Muscle of leg (tissue), 9 donors: ENCODE measurements around the gene NCOA6. TPM values are rescaled to one million over a fixed set of nuclear protein-coding genes. Genes with fewer than 3 reads are reported as not detected.

ENCODE experiments used
- polyA plus RNA-seq, 8 donors: library from polyadenylated mRNA; unstranded; fragments of 120-200 nt; gene quantifications; one replicate each; pipeline versions ENCODE4 v1.2.1 to v1.2.3, GENCODE V29; 2013; ENCODE audit warnings: inconsistent platforms in 1 of 8, low replicate concordance in 1 of 8; ENCODE audit not compliant: insufficient read length in 8 of 8, insufficient read depth in 1 of 8
- total RNA-seq: library from RNA; stranded (reverse); fragments of 120-200 nt; gene quantifications from one replicate; pipeline ENCODE4 v1.2.4, GENCODE V29; 2013

The NCOA6 gene
- total and polyA plus RNA-seq, 9 donors, result 11.3 to 30.0 (median 26.7) TPM

Other genes with a start within 250 kb of the NCOA6 start
- gene PIGU, start 148.6 kb downstream of the NCOA6 start, total RNA-seq, result 13.1 TPM
- gene PIGU, start 148.6 kb downstream of the NCOA6 start, polyA plus RNA-seq, result 10 to 100 TPM; 19.7 to 26.8 (median 23.8) TPM
- 2.4 TPM for gene TP53INP2, start 121.3 kb downstream of the NCOA6 start, total RNA-seq
- gene TP53INP2, start 121.3 kb downstream of the NCOA6 start, polyA plus RNA-seq, result 10 to 100 TPM in 3 of 8 donors, 1 to 10 TPM in 5; 8.3 to 12.4 (median 9.9) TPM
- gene GGT7, start 47.2 kb upstream of the NCOA6 start, total RNA-seq, result 4.5 TPM
- gene GGT7, start 47.2 kb upstream of the NCOA6 start, polyA plus RNA-seq, result 10 to 100 TPM; 13.3 to 24.7 (median 17.1) TPM
- 39.1 TPM for gene ACSS2, start 51.0 kb upstream of the NCOA6 start, total RNA-seq
- 10 to 100 TPM; 41.3 to 61.4 (median 50.6) TPM for gene ACSS2, start 51.0 kb upstream of the NCOA6 start, polyA plus RNA-seq
- 29.1 TPM for gene GSS, start 130.2 kb upstream of the NCOA6 start, total RNA-seq
- gene GSS, start 130.2 kb upstream of the NCOA6 start, polyA plus RNA-seq, result 10 to 100 TPM; 26.1 to 34.0 (median 29.5) TPM
- gene MYH7B, start 130.2 kb upstream of the NCOA6 start, total RNA-seq, result 21.7 TPM
- gene MYH7B, start 130.2 kb upstream of the NCOA6 start, polyA plus RNA-seq, result 100 to 1,000 TPM in 2 of 8 donors, 10 to 100 TPM in 6; 62.6 to 138 (median 79.1) TPM